DMS153 treated with DMSO at 0.1 percent for 48 hours (cell line): ENCODE data around the gene ARHGAP1.

Experiments used
- DNase-seq: peaks from one replicate; lab custom pipeline; 2025; ENCODE audit not compliant: unreplicated experiment; lab: John Stamatoyannopoulos, UW

The ARHGAP1 gene

GRCh38 chr11:46643986-46644385 is 56.4 kb downstream of the ARHGAP1 start:
- DNase-seq, result no peak

- no peak for DNase-seq
Measured at GRCh38 chr11:46643531-46643930, 56.9 kb downstream of the ARHGAP1 start.

GRCh38 chr11:46642627-46643335 is 57.6 kb downstream of the ARHGAP1 start:
- DNase-seq, result no peak

- no peak for DNase-seq
Measured at GRCh38 chr11:46641639-46642038, 58.8 kb downstream of the ARHGAP1 start.

GRCh38 chr11:46640036-46640788 is 60.2 kb downstream of the ARHGAP1 start:
- no peak for DNase-seq

- DNase-seq, result no peak
Measured at GRCh38 chr11:46639197-46639839, 61.1 kb downstream of the ARHGAP1 start.

- DNase-seq, result no peak
Measured at GRCh38 chr11:46637546-46637945, 62.9 kb downstream of the ARHGAP1 start.

GRCh38 chr11:46635557-46636139 is 64.8 kb downstream of the ARHGAP1 start:
- no peak for DNase-seq

GRCh38 chr11:46633291-46634217 is 66.9 kb downstream of the ARHGAP1 start:
- DNase-seq, result no peak

GRCh38 chr11:46632502-46632901 is 67.9 kb downstream of the ARHGAP1 start:
- DNase-seq, result no peak

GRCh38 chr11:46631676-46632075 is 68.7 kb downstream of the ARHGAP1 start:
- DNase-seq, result no peak

GRCh38 chr11:46630237-46630636 is 70.2 kb downstream of the ARHGAP1 start:
- no peak for DNase-seq

GRCh38 chr11:46628961-46629360 is 71.5 kb downstream of the ARHGAP1 start:
- DNase-seq, result no peak
